ENCODE results near the gene ZC3H18. TPM values are rescaled to one million over a fixed set of nuclear protein-coding genes. Genes with fewer than 3 reads are reported as not detected.

Gene ZC3H18
- total RNA-seq, 1 donor from 2014 or later: 50.2 TPM

DNA sequence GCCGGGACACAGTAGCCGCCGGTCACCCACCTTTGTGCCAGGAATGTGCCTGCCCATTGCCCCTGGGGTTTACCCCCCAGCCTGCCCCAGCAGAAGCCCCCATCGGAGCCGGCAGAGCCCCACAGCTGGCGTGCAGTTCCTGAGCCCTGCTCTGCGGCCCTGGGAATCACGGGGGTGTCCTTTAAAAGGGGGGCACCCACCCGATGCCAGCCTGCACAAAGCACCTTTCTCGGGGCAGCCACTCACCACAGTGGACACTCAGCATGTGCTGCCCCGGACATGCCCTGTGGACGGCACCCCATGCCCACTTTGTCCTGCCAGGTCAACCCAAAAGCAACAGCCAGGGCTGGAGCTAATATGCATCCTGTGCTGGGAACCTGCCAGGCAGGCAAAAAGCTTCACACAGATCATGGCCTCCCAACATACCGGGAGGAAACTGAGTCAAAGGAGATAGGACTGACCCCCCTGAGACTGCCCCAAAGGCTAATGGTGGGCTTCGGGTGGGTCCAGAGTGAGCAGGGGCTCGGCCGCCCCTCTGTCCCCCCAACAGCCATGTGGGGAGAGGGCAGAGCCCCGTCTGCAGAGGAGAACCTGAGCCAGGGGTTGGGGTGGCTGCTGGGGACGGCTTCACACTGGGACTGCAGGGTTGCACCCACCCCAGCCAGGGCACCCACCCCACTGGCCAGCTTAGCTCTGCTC, 45.8 kb upstream of the ZC3H18 start:
- H3K27ac Mint-ChIP-seq (ENCODE audit: unreplicated experiment): no peak overlapping the region
- no peaks in the 10 kb centered on the region for H3K9me3 Mint-ChIP-seq (ENCODE audit: unreplicated experiment)
- no peaks in the 10 kb centered on the region for H3K4me1 Mint-ChIP-seq (ENCODE audit: unreplicated experiment)
- no peaks in the 10 kb centered on the region for H3K36me3 Mint-ChIP-seq (ENCODE audit: unreplicated experiment)
- DNase-seq (ENCODE audit: extremely low spot score, unreplicated experiment): no peak
- H3K4me3 Mint-ChIP-seq (ENCODE audit: unreplicated experiment): no peak overlapping the region
- TF ChIP-seq, protein P1, sequence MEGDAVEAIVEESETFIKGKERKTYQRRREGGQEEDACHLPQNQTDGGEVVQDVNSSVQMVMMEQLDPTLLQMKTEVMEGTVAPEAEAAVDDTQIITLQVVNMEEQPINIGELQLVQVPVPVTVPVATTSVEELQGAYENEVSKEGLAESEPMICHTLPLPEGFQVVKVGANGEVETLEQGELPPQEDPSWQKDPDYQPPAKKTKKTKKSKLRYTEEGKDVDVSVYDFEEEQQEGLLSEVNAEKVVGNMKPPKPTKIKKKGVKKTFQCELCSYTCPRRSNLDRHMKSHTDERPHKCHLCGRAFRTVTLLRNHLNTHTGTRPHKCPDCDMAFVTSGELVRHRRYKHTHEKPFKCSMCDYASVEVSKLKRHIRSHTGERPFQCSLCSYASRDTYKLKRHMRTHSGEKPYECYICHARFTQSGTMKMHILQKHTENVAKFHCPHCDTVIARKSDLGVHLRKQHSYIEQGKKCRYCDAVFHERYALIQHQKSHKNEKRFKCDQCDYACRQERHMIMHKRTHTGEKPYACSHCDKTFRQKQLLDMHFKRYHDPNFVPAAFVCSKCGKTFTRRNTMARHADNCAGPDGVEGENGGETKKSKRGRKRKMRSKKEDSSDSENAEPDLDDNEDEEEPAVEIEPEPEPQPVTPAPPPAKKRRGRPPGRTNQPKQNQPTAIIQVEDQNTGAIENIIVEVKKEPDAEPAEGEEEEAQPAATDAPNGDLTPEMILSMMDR (IDR thresholded peaks at IDR 0.05): no peak
- H3K27me3 Mint-ChIP-seq (ENCODE audit: unreplicated experiment): no peaks in the 10 kb centered on the region

GRCh38 chr16:88524973-88525662, 45.1 kb upstream of the ZC3H18 start:
- Mint-ChIP-seq H3K27ac (ENCODE audit: unreplicated experiment) (no peak overlapping the region), H3K9me3 (ENCODE audit: unreplicated experiment) (no peaks in the 10 kb centered on the region), H3K27me3 (ENCODE audit: unreplicated experiment) (no peaks in the 10 kb centered on the region), H3K36me3 (ENCODE audit: unreplicated experiment) (no peaks in the 10 kb centered on the region), H3K4me1 (ENCODE audit: unreplicated experiment) (no peaks in the 10 kb centered on the region), H3K4me3 (ENCODE audit: unreplicated experiment) (no peak overlapping the region)
- TF ChIP-seq, protein P1 (IDR thresholded peaks at IDR 0.05): no peak
- DNase-seq (ENCODE audit: extremely low spot score, unreplicated experiment): no peak

GRCh38 chr16:88525663-88525990, 44.6 kb upstream of the ZC3H18 start:
- TF ChIP-seq, protein P1 (IDR thresholded peaks at IDR 0.05): no peak
- Mint-ChIP-seq H3K9me3 (ENCODE audit: unreplicated experiment) (no peaks in the 10 kb centered on the region), H3K36me3 (ENCODE audit: unreplicated experiment) (no peaks in the 10 kb centered on the region), H3K27ac (ENCODE audit: unreplicated experiment) (no peak overlapping the region), H3K4me3 (ENCODE audit: unreplicated experiment) (no peak overlapping the region), H3K4me1 (ENCODE audit: unreplicated experiment) (no peaks in the 10 kb centered on the region), H3K27me3 (ENCODE audit: unreplicated experiment) (no peaks in the 10 kb centered on the region)
- DNase-seq (ENCODE audit: extremely low spot score, unreplicated experiment): no peak

DNA sequence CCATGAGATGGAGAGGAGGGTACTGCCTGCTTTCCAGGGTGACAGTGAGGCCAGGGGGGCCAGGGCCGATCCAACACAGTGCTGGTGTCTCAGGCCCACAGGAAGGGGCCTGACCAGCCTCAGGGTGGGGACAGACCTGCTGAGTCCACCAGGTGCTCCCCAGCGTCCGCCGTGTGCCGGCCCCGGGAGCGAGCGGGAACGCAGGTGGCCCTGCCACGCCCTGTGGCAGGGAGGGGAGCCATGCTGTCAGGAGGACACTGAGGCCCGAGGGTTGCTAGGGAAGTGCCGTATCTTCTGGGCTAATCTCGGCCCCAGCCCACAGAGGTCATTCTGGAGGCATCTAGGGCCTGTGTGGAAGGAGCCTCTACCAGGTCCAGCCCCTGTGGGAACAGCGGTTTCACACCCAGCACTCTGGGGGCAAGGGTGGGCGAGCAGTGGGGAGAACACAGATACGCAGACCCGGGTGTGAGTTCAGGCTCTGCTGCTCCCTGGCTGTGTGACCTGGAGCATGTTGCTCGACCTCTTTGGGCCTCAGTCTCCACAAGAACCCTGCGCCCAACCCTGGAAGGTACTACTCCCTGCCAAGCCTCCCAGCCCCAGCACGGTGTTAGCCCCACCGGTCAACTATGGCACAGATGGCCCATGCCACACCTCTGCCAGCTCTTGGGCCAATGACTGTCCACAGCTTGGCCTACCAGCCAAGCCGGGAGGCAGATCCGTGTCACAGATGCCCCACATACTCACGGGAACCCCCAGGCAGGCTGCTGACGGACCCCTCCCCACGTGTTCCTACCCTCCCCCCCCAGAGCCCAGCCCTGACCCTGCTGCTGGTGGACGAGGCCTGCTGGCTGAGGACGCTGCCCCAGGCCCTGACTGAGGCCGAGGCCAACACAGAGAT, 43.9 kb upstream of the ZC3H18 start:
- no peak for DNase-seq (ENCODE audit: extremely low spot score, unreplicated experiment)
- Mint-ChIP-seq H3K27me3 (ENCODE audit: unreplicated experiment) (no peaks in the 10 kb centered on the region), H3K36me3 (ENCODE audit: unreplicated experiment) (no peaks in the 10 kb centered on the region), H3K27ac (ENCODE audit: unreplicated experiment) (no peak overlapping the region), H3K4me3 (ENCODE audit: unreplicated experiment) (no peak overlapping the region), H3K9me3 (ENCODE audit: unreplicated experiment) (no peaks in the 10 kb centered on the region), H3K4me1 (ENCODE audit: unreplicated experiment) (no peaks in the 10 kb centered on the region)
- TF ChIP-seq, protein P1 (IDR thresholded peaks at IDR 0.05): no peak

DNA sequence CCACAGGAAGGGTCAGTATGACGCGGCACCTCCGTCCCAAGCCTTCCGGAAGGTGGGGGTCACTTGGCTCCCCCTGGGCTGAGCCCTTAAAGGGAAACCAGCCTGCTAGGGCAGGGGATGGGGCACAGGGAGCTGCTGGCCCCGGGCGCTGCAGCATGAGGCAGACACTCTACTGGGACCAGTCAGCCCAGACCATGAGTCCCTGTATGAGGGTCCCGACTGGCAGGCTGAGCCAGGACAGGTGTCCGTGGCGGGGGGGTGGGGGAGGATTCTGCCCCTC, 43.4 kb upstream of the ZC3H18 start:
- Mint-ChIP-seq H3K4me3 (ENCODE audit: unreplicated experiment) (no peak overlapping the region), H3K9me3 (ENCODE audit: unreplicated experiment) (no peaks in the 10 kb centered on the region), H3K27me3 (ENCODE audit: unreplicated experiment) (no peaks in the 10 kb centered on the region), H3K36me3 (ENCODE audit: unreplicated experiment) (no peaks in the 10 kb centered on the region), H3K4me1 (ENCODE audit: unreplicated experiment) (peaks cover under 1% of the 10 kb centered on the region), H3K27ac (ENCODE audit: unreplicated experiment) (no peak overlapping the region)
- TF ChIP-seq, protein P1 (IDR thresholded peaks at IDR 0.05): no peak
- DNase-seq (ENCODE audit: extremely low spot score, unreplicated experiment): no peak

All from osteocyte (in vitro differentiated cells).